CD4-positive, alpha-beta T cell treated with Interferon gamma for 1 hour (primary cell): Measurements from ENCODE around the gene PIN1.
"Not testable (repeated sequence)": the region's sequence is repeated elsewhere in the genome, so short reads cannot be mapped to it uniquely, and the experiment has no call there.

Source experiments
- DNase-seq: peaks from one replicate; pipeline ENCODE4 v3.0.0-alpha.2; 2020

PIN1 gene

GRCh38 chr19:9818734-9819595 is 16.2 kb upstream of the PIN1 start, which contains the start of gene FBXL12:
Gene FBXL12, minus strand, starts transcription at chr19:9819079. Its CDS starts 266 bp downstream, at chr19:9818813.
- DNase-seq = peak; percentile 100

GRCh38 chr19:9819596-9819909 is 15.6 kb upstream of the PIN1 start:
- no peak for DNase-seq

- DNase-seq = not testable (repeated sequence)
Observed at GRCh38 chr19:9820034-9820433, 15.1 kb upstream of the PIN1 start.

- no peak for DNase-seq
Observed at GRCh38 chr19:9823816-9824215, 11.3 kb upstream of the PIN1 start.

- DNase-seq = peak; percentile 89
Observed at GRCh38 chr19:9827289-9828238, 7.6 kb upstream of the PIN1 start, which contains the start of gene UBL5. Gene UBL5, plus strand, starts transcription at chr19:9827918. Its CDS starts 420 bp downstream, at chr19:9828338.

DNA sequence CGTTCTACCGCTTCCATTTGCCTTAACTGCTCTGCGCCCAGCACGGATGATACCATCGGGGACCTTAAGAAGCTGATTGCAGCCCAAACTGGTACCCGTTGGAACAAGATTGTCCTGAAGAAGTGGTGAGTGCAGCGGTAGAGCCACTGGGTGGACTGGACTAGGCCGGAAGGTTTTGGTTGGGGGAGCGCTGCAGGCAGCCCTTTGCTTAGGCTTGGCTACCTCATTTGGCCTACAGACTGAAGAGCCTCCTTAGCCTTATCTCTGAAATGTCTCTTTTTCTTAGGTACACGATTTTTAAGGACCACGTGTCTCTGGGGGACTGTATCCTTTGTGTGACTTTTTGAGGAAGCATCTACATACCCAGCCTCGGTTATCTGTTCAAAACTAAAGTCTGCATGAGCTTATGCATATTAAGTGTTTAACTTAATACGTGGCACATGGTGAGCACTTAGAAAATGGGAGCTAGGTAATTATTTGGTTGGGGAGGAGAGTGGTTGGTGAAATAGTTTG is 6.5 kb upstream of the PIN1 start:
- no peak for DNase-seq

DNA sequence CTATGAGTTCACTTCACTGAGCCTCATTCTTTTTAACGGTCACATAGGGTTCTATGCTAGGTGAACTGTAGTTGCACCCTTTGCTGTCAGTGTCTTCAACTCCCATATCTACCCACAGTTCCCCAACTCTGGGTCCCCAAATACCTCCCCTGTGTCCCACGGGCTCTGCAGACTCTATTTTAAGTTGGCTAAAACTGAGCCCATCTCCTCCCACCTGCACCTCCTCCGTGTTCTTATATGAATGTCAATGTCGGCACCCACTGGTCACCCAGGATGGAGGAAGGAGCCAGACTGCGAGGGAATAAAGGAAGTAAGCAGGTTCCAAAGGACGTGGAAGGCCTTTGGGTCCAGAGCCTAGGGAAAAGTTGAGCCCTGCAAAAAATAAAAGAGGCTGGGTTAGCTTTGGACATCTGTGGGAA is 802 bp upstream of the PIN1 start:
- no peak for DNase-seq

GRCh38 chr19:9835507-9835949 is 410 bp downstream of the PIN1 start:
- no peak for DNase-seq

- no peak for DNase-seq
Observed at GRCh38 chr19:9836021-9836420, 903 bp downstream of the PIN1 start.

DNA sequence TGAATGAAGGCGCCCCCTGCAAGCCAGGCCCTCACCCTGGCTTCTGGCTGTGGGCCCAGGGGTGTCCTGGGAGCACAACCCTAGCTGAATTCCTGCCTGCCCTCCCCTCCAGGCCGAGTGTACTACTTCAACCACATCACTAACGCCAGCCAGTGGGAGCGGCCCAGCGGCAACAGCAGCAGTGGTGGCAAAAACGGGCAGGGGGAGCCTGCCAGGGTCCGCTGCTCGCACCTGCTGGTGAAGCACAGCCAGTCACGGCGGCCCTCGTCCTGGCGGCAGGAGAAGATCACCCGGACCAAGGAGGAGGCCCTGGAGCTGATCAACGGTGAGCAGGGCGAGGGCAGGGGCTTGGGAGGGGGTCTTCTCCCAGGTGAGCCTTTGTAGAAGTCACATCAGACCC is 3.2 kb downstream of the PIN1 start:
- DNase-seq = no peak

GRCh38 chr19:9839415-9839814 is 4.3 kb downstream of the PIN1 start:
- DNase-seq = no peak

DNA sequence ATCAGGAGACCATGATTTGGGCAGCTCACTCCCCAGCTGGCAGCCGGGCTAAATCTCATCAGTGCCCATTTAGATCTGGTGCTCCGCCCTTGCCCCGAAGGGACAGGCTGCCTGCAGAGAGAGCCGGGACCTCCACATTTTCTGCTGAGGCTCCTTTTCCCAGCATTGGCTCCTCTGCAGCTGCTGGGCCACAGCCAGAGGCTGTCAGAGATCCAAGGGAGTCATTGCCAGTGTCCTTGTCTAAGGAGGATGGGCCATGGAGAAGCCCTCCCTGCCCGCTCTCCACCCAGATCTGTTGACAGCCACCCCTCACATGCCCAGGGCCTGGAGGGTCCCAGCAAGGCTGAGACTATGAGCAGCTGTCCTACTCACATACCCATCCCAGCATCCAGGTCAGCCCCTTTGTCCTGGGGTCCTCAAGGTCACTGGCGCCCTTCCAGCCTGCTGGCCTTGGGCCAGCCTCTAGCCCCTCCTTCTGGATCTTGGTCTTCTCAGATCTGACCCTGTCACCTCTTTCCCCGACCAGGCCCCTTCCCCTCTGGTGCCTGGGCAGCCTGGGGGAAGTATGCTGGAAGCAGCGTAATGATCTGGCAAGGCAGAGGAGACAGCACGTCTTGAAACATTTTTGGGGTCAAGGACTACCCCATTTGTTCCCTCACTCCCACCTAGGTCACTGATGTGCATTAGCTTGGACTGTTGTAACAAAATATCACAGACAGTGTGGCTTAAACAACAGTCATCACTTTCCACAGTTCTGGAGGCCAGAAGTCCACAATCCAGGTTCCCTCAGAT is 7.9 kb downstream of the PIN1 start:
- no peak for DNase-seq

- not testable (repeated sequence) for DNase-seq
Observed at GRCh38 chr19:9843626-9844273, 8.6 kb downstream of the PIN1 start.

GRCh38 chr19:9847087-9847671 is 12.1 kb downstream of the PIN1 start:
- peak; percentile 16 for DNase-seq

- DNase-seq = peak; percentile 26
Observed at GRCh38 chr19:9848060-9848459, 12.9 kb downstream of the PIN1 start.

- DNase-seq = no peak
Observed at GRCh38 chr19:9848762-9849161, 13.6 kb downstream of the PIN1 start.

GRCh38 chr19:9849791-9850190 is 14.7 kb downstream of the PIN1 start:
- no peak for DNase-seq

- no peak for DNase-seq
Observed at GRCh38 chr19:9850235-9850959, 15.3 kb downstream of the PIN1 start.

DNA sequence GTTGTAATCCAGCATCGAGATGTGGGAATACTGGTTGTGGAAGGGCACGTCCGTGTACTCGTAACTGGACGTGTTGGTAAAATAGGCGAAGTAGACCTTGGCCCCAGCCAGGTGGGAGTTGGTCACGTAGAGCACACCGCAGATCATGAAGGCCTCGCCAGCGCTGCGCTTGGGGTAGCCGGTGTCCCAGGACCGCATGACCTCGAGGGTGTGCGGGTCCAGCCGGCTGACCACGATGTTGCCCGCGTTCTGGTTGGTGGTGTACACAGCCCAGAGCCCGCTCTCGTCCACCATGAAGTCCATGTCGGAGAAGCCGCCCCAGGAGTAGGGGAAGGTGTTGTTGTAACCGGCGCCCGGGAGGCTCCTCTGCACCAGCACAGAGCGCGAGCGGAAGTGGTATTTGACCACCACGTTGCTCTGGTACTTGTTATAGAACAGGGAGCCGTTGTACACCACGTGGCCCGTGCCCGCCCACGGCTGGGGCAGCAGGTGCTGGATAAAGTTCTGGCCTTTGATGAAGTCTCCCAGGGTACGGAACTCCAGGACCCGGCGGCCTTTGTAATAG is 19.2 kb downstream of the PIN1 start:
- no peak for DNase-seq

GRCh38 chr19:9856609-9857008 is 21.5 kb downstream of the PIN1 start:
- no peak for DNase-seq
